ENCODE data around the gene TRPC4AP. TPM values are rescaled to one million over a fixed set of nuclear protein-coding genes. Genes with fewer than 3 reads are reported as not detected.

TRPC4AP gene
- total and polyA plus RNA-seq, 12 donors = 26.2 to 46.4 (median 38.0) TPM

DNA sequence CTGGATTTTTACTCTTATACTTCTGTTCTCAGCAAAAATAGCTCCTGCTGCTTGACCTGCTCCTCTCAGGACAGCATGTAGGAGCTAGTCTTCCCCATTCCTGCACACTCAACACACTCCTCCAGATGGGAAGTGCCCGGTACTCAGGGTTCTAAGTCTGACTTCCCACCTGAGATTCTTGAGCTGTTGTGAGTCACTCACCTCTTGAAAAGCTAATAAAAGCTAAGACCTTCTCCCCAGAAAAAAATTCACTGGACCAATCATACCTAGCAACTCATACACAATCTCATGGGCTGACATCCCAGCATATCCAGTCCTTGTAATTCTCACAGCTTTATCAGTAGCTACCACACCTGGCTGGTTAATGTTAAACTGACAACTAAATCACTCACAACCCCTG is 53.5 kb downstream of the TRPC4AP start:
- Histone ChIP-seq H3K9me3 (no peaks in the 10 kb centered on the region), H3K36me3 (peaks cover 0 to 98% (median 26%) of the 10 kb centered on the region in 9 donors), H3K27me3 (no peaks in the 10 kb centered on the region), H3K27ac (no peak overlapping the region), H3K4me3 (no peak overlapping the region), H3K4me1 (peaks cover 0 to 6% (median 0%) of the 10 kb centered on the region in 9 donors)
- WGBS, 2 donors = 56 to 72% methylated on average over 1 of the region's 1 CpG
- TF ChIP-seq, protein P1, sequence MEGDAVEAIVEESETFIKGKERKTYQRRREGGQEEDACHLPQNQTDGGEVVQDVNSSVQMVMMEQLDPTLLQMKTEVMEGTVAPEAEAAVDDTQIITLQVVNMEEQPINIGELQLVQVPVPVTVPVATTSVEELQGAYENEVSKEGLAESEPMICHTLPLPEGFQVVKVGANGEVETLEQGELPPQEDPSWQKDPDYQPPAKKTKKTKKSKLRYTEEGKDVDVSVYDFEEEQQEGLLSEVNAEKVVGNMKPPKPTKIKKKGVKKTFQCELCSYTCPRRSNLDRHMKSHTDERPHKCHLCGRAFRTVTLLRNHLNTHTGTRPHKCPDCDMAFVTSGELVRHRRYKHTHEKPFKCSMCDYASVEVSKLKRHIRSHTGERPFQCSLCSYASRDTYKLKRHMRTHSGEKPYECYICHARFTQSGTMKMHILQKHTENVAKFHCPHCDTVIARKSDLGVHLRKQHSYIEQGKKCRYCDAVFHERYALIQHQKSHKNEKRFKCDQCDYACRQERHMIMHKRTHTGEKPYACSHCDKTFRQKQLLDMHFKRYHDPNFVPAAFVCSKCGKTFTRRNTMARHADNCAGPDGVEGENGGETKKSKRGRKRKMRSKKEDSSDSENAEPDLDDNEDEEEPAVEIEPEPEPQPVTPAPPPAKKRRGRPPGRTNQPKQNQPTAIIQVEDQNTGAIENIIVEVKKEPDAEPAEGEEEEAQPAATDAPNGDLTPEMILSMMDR (IDR thresholded peaks at IDR 0.05) = no peak
- intact Hi-C loops (cut with DNase I) = no loop called here
- ATAC-seq (no peak), DNase-seq (no peak)

DNA sequence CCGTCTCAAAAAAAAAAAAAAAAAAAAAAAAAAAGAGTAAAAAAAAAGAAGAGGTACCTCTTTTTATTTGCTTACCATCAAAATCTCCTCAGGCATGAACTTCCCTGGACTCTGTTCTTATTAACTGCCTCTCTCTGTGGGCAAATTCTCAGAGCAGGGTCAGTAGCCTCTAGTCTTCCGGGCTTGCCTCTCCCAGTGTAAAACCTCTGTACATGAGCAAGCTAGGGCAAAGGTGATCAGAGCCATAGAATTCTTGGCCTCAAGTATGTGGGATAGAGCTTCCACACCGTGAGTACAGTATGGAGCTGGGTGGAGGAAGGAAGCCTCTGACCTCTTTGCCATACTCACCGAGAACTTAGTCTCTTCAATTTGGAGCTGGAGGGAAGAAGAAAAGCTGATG is 58.5 kb downstream of the TRPC4AP start:
- TF ChIP-seq, protein P1 (IDR thresholded peaks at IDR 0.05) = no peak
- WGBS, 2 donors = 97 to 98% methylated on average over 3 of the region's 4 CpGs
- DNase-seq (no peak), ATAC-seq (no peak)
- H3K36me3 ChIP-seq = peaks cover 0 to 95% (median 40%) of the 10 kb centered on the region in 9 donors
- H3K4me1 ChIP-seq = peaks cover 0 to 2% (median 0%) of the 10 kb centered on the region in 9 donors
- no peaks in the 10 kb centered on the region for H3K9me3 ChIP-seq
- no peak overlapping the region for H3K4me3 ChIP-seq
- H3K27me3 ChIP-seq = no peaks in the 10 kb centered on the region
- H3K27ac ChIP-seq = no peak overlapping the region
- intact Hi-C loops (cut with DNase I) = no loop called here

- no peak for ATAC-seq
- intact Hi-C loops (cut with DNase I) = no loop called here
- 95 to 100% methylated on average over 4 of the region's 4 CpGs for WGBS, 2 donors
These were observed 62.5 kb downstream of the TRPC4AP start for GRCh38 chr20:35030136-35030535.

GRCh38 chr20:35027301-35027700 is 65.3 kb downstream of the TRPC4AP start:
- no peaks in the 10 kb centered on the region for H3K27me3 ChIP-seq
- no peak overlapping the region for H3K27ac ChIP-seq
- DNase-seq (no peak), ATAC-seq (no peak)
- H3K4me1 ChIP-seq = peaks cover 0 to under 1% (median 0%) of the 10 kb centered on the region in 9 donors
- H3K9me3 ChIP-seq = no peaks in the 10 kb centered on the region
- TF ChIP-seq, protein P1 (IDR thresholded peaks at IDR 0.05) = no peak
- H3K4me3 ChIP-seq = no peak overlapping the region
- peaks cover 0 to 99% (median 21%) of the 10 kb centered on the region in 9 donors for H3K36me3 ChIP-seq
- intact Hi-C loops (cut with DNase I) = loop anchor here in 1 of 10 donors (10.0 kb wide), 1 partner anchor 58 kb away; no protein-coding TSS in a partner anchor
- WGBS, 2 donors = 84 to 93% methylated on average over 2 of the region's 2 CpGs

More at GRCh38 chr20:35030136-35030535, 62.5 kb downstream of the TRPC4AP start:
- TF ChIP-seq, protein P1 (IDR thresholded peaks at IDR 0.05) = no peak
- H3K27ac ChIP-seq = no peak overlapping the region
- no peak overlapping the region for H3K4me3 ChIP-seq
- H3K4me1 ChIP-seq = no peaks in the 10 kb centered on the region
- H3K27me3 ChIP-seq = no peaks in the 10 kb centered on the region
- no peak for DNase-seq
- H3K36me3 ChIP-seq = peaks cover 0 to 99% (median 35%) of the 10 kb centered on the region in 9 donors
- H3K9me3 ChIP-seq = no peaks in the 10 kb centered on the region
